ENCODE data around the gene MOB1A. TPM values are rescaled to one million over a fixed set of nuclear protein-coding genes. Genes with fewer than 3 reads are reported as not detected.

The MOB1A gene
- total RNA-seq, 1 donor from 2014 or later = 93.5 TPM

GRCh38 chr2:74179063-74179865 is 585 bp upstream of the MOB1A start:
- peaks cover 7% of the 10 kb centered on the region for H3K4me1 Mint-ChIP-seq (ENCODE audit: low read depth)
- peaks cover 18% of the 10 kb centered on the region for H3K36me3 Mint-ChIP-seq (ENCODE audit: insufficient read depth)
- H3K27ac Mint-ChIP-seq = peak overlapping the region; percentile 95
- H3K9me3 Mint-ChIP-seq (ENCODE audit: low read depth) = peaks cover 11% of the 10 kb centered on the region
- peak overlapping the region; percentile 91 for H3K4me3 Mint-ChIP-seq (ENCODE audit: low read depth)
- DNase-seq (ENCODE audit: low spot score, unreplicated experiment) = no peak
- no peaks in the 10 kb centered on the region for H3K27me3 Mint-ChIP-seq
- TF ChIP-seq CTCF (IDR thresholded peaks at IDR 0.05; ENCODE audit: unreplicated experiment) = peak; percentile 68

- Mint-ChIP-seq H3K4me1 (ENCODE audit: low read depth) (peaks cover 7% of the 10 kb centered on the region), H3K9me3 (ENCODE audit: low read depth) (peaks cover 11% of the 10 kb centered on the region), H3K27me3 (no peaks in the 10 kb centered on the region), H3K36me3 (ENCODE audit: insufficient read depth) (peaks cover 18% of the 10 kb centered on the region), H3K4me3 (ENCODE audit: low read depth) (peak overlapping the region; percentile 91), H3K27ac (peak overlapping the region; percentile 95)
- no peak for DNase-seq (ENCODE audit: low spot score, unreplicated experiment)
- no peak for TF ChIP-seq CTCF (IDR thresholded peaks at IDR 0.05; ENCODE audit: unreplicated experiment)
These were observed 983 bp downstream of the MOB1A start for GRCh38 chr2:74177696-74178095.

GRCh38 chr2:74174909-74175308 is 3.8 kb downstream of the MOB1A start:
- H3K36me3 Mint-ChIP-seq (ENCODE audit: insufficient read depth) = peaks cover 26% of the 10 kb centered on the region

GRCh38 chr2:74168739-74169138 is 9.9 kb downstream of the MOB1A start:
- H3K9me3 Mint-ChIP-seq (ENCODE audit: low read depth) = peaks cover 3% of the 10 kb centered on the region
- TF ChIP-seq CTCF (IDR thresholded peaks at IDR 0.05; ENCODE audit: unreplicated experiment) = no peak
- peaks cover 36% of the 10 kb centered on the region for H3K36me3 Mint-ChIP-seq (ENCODE audit: insufficient read depth)
- no peak for DNase-seq (ENCODE audit: low spot score, unreplicated experiment)
- no peaks in the 10 kb centered on the region for H3K27me3 Mint-ChIP-seq
- no peaks in the 10 kb centered on the region for H3K4me1 Mint-ChIP-seq (ENCODE audit: low read depth)
- H3K4me3 Mint-ChIP-seq (ENCODE audit: low read depth) = no peak overlapping the region
- peak overlapping the region; percentile 27 for H3K27ac Mint-ChIP-seq

More at GRCh38 chr2:74174909-74175308, 3.8 kb downstream of the MOB1A start:
- Mint-ChIP-seq H3K27ac (no peak overlapping the region), H3K4me1 (ENCODE audit: low read depth) (peaks cover 7% of the 10 kb centered on the region), H3K4me3 (ENCODE audit: low read depth) (no peak overlapping the region), H3K27me3 (no peaks in the 10 kb centered on the region), H3K9me3 (ENCODE audit: low read depth) (peaks cover 11% of the 10 kb centered on the region)
- no peak for DNase-seq (ENCODE audit: low spot score, unreplicated experiment)
- no peak for TF ChIP-seq CTCF (IDR thresholded peaks at IDR 0.05; ENCODE audit: unreplicated experiment)

GRCh38 chr2:74164761-74165160 is 13.9 kb downstream of the MOB1A start:
- Mint-ChIP-seq H3K27ac (no peak overlapping the region), H3K27me3 (no peaks in the 10 kb centered on the region), H3K4me3 (ENCODE audit: low read depth) (no peak overlapping the region), H3K9me3 (ENCODE audit: low read depth) (peaks cover 3% of the 10 kb centered on the region), H3K4me1 (ENCODE audit: low read depth) (no peaks in the 10 kb centered on the region), H3K36me3 (ENCODE audit: insufficient read depth) (peaks cover 33% of the 10 kb centered on the region)
- no peak for DNase-seq (ENCODE audit: low spot score, unreplicated experiment)
- TF ChIP-seq CTCF (IDR thresholded peaks at IDR 0.05; ENCODE audit: unreplicated experiment) = no peak
